HepG2 (cell line): ENCODE results near the gene MBD2. TPM values are rescaled to one million over a fixed set of nuclear protein-coding genes. Genes with fewer than 3 reads are reported as not detected.

Source experiments
- CCDC6 ChIP-seq: sonication (generic); formaldehyde crosslinking; IDR thresholded peaks from 2 replicates; pipeline ENCODE4 v1.8.1; 2022; ENCODE audit warnings: mild to moderate bottlenecking, missing genetic modification reagents, moderate library complexity
- GATAD2A ChIP-seq: IDR thresholded peaks from 2 replicates; pipeline ENCODE4 v1.6.1; 2016
- HOXA3 ChIP-seq: sonication (generic); formaldehyde crosslinking; IDR thresholded peaks from 2 replicates; pipeline ENCODE4 v1.5.0; 2020; ENCODE audit warnings: missing genetic modification reagents
- PHF8 ChIP-seq: sonication (generic); formaldehyde crosslinking; IDR thresholded peaks from 2 replicates; pipeline ENCODE4 v1.5.0; 2020; ENCODE audit warnings: missing genetic modification reagents
- RNF2 ChIP-seq: fragments of 450-650 bp; conservative IDR thresholded peaks from 2 replicates; pipeline ENCODE4 v1.6.1; 2016; ENCODE audit warnings: low read depth
- STAG1 ChIP-seq: sonication (generic); formaldehyde crosslinking; IDR thresholded peaks from 2 replicates; pipeline ENCODE4 v1.4.0; 2020; ENCODE audit warnings: missing genetic modification reagents
- ZFP37 ChIP-seq: sonication (generic); formaldehyde crosslinking; IDR thresholded peaks from 2 replicates; pipeline ENCODE4 v1.4.0; 2020; ENCODE audit warnings: missing genetic modification reagents, borderline replicate concordance
- ZMYM3 ChIP-seq: sonication (generic); formaldehyde crosslinking; IDR thresholded peaks from 2 replicates; pipeline ENCODE4 v1.5.1; 2020; ENCODE audit warnings: mild to moderate bottlenecking, missing genetic modification reagents
- ZNF224 ChIP-seq: sonication (generic); formaldehyde crosslinking; IDR thresholded peaks from 2 replicates; pipeline ENCODE4 v1.5.0; 2020; ENCODE audit warnings: mild to moderate bottlenecking, missing genetic modification reagents
- ZNF318 ChIP-seq: sonication (generic); formaldehyde crosslinking; IDR thresholded peaks from 2 replicates; pipeline ENCODE4 v1.4.0; 2020; ENCODE audit warnings: mild to moderate bottlenecking, missing genetic modification reagents
- ZNF382 ChIP-seq: sonication (generic); formaldehyde crosslinking; IDR thresholded peaks from 2 replicates; pipeline ENCODE4 v1.5.0; 2020; ENCODE audit warnings: missing genetic modification reagents, mild to moderate bottlenecking, borderline replicate concordance
- ZNF550 ChIP-seq: sonication (generic); formaldehyde crosslinking; IDR thresholded peaks from 2 replicates; pipeline ENCODE4 v1.4.0; 2020; ENCODE audit warnings: mild to moderate bottlenecking, missing genetic modification reagents, borderline replicate concordance
- ZNF567 ChIP-seq: sonication (generic); formaldehyde crosslinking; IDR thresholded peaks from 2 replicates; pipeline ENCODE4 v1.8.1; 2023; ENCODE audit warnings: mild to moderate bottlenecking, missing genetic modification reagents, borderline replicate concordance
- ZNF570 ChIP-seq: sonication (generic); formaldehyde crosslinking; IDR thresholded peaks from 2 replicates; pipeline ENCODE4 v1.4.0; 2020; ENCODE audit warnings: mild to moderate bottlenecking, missing genetic modification reagents, borderline replicate concordance
- ZNF619 ChIP-seq: sonication (generic); formaldehyde crosslinking; IDR thresholded peaks from 2 replicates; pipeline ENCODE4 v1.4.0; 2020; ENCODE audit warnings: mild to moderate bottlenecking, missing genetic modification reagents
- ZNF766 ChIP-seq: sonication (generic); formaldehyde crosslinking; IDR thresholded peaks from 2 replicates; pipeline ENCODE4 v1.5.0; 2020; ENCODE audit warnings: missing genetic modification reagents, borderline replicate concordance
- polyA plus RNA-seq, 8 experiments: library from polyadenylated mRNA; depleted of rRNA in 3 of 8; stranded (reverse) in 7 of 8; unstranded in 1 of 8; fragments of >200 nt; fragmentation: Illumina TruSeq in 4 of 8; extraction: Trizol in 4 of 8; gene quantifications; 2 replicates each; pipeline versions ENCODE4 v1.2.1 to v1.2.3, GENCODE V29; 2011 to 2016; ENCODE audit warnings: low read depth in 4 of 8, missing spikeins in 1 of 8, mixed read lengths in 1 of 8; ENCODE audit not compliant: insufficient read depth in 1 of 8
- total RNA-seq, 5 experiments: library from RNA; depleted of rRNA; stranded (reverse); fragments of >200 nt; fragmentation: Illumina TruSeq; extraction: Trizol; gene quantifications; 2 replicates each; pipeline ENCODE4 v1.2.3, GENCODE V29; 2016; ENCODE audit warnings: low read depth in 1 of 5
- TF ChIP-seq, protein P1 (sequence below): sonication (generic); formaldehyde crosslinking; IDR thresholded peaks from 2 replicates; pipeline ENCODE4 v1.5.0; 2020; ENCODE audit warnings: missing genetic modification reagents
- TF ChIP-seq, protein P2 (sequence below): sonication (generic); formaldehyde crosslinking; IDR thresholded peaks from 2 replicates; pipeline ENCODE4 v1.4.0; 2020; ENCODE audit warnings: missing genetic modification reagents, mild to moderate bottlenecking, borderline replicate concordance
- TF ChIP-seq, protein P3 (sequence below): sonication (generic); formaldehyde crosslinking; conservative IDR thresholded peaks from 2 replicates; pipeline ENCODE4 v1.8.0; 2022; ENCODE audit warnings: missing genetic modification reagents

Gene MBD2
- total and polyA plus RNA-seq, 2 of the 13 experiments (the other 11 are each of a cell fraction or from before 2014, with no cell fraction given), result 19.1 to 38.5 TPM

- TF ChIP-seq ZNF318 (CRISPR knock-in tag), result no peak
- TF ChIP-seq ZNF619 (CRISPR knock-in tag), result no peak
- TF ChIP-seq ZNF382 (CRISPR knock-in tag), result no peak
- TF ChIP-seq, protein P1, sequence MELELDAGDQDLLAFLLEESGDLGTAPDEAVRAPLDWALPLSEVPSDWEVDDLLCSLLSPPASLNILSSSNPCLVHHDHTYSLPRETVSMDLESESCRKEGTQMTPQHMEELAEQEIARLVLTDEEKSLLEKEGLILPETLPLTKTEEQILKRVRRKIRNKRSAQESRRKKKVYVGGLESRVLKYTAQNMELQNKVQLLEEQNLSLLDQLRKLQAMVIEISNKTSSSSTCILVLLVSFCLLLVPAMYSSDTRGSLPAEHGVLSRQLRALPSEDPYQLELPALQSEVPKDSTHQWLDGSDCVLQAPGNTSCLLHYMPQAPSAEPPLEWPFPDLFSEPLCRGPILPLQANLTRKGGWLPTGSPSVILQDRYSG (CRISPR knock-in tag), result no peak
- 0 out of 2 replicates have a peak, but pooled peaks have one; percentile 45 for TF ChIP-seq ZNF224 (CRISPR knock-in tag)
- TF ChIP-seq ZNF567 (CRISPR knock-in tag), result no peak; the same call in 1 of the 2 replicates
- TF ChIP-seq ZNF550 (CRISPR knock-in tag), result no peak
- TF ChIP-seq ZNF766, result no peak
- TF ChIP-seq ZMYM3 (CRISPR knock-in tag), result no peak
- TF ChIP-seq, protein P2, sequence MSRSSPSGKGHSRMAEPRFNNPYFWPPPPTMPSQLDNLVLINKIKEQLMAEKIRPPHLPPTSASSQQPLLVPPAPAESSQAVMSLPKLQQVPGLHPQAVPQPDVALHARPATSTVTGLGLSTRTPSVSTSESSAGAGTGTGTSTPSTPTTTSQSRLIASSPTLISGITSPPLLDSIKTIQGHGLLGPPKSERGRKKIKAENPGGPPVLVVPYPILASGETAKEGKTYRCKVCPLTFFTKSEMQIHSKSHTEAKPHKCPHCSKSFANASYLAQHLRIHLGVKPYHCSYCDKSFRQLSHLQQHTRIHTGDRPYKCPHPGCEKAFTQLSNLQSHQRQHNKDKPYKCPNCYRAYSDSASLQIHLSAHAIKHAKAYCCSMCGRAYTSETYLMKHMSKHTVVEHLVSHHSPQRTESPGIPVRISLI (CRISPR knock-in tag), result no peak
- TF ChIP-seq ZNF570, result no peak
- TF ChIP-seq GATAD2A (CRISPR knock-in tag), result peak; percentile 54; the same call in 1 of the 2 replicates
- peak; percentile 93 for TF ChIP-seq HOXA3 (CRISPR knock-in tag)
- TF ChIP-seq RNF2, result 0 out of 2 replicates have a peak, but pooled peaks have one; percentile 24
- no peak for TF ChIP-seq PHF8 (CRISPR knock-in tag)
- TF ChIP-seq STAG1 (CRISPR knock-in tag), result peak; percentile 37
- TF ChIP-seq, protein P3, sequence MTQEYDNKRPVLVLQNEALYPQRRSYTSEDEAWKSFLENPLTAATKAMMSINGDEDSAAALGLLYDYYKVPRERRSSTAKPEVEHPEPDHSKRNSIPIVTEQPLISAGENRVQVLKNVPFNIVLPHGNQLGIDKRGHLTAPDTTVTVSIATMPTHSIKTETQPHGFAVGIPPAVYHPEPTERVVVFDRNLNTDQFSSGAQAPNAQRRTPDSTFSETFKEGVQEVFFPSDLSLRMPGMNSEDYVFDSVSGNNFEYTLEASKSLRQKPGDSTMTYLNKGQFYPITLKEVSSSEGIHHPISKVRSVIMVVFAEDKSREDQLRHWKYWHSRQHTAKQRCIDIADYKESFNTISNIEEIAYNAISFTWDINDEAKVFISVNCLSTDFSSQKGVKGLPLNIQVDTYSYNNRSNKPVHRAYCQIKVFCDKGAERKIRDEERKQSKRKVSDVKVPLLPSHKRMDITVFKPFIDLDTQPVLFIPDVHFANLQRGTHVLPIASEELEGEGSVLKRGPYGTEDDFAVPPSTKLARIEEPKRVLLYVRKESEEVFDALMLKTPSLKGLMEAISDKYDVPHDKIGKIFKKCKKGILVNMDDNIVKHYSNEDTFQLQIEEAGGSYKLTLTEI, result no peak
- TF ChIP-seq ZFP37 (CRISPR knock-in tag), result no peak
- TF ChIP-seq CCDC6 (CRISPR knock-in tag), result no peak
Measured at GRCh38 chr18:54224379-54225014, at the start of gene MBD2 (continued).
